ENCODE results near the gene TPSAB1. TPM values are rescaled to one million over a fixed set of nuclear protein-coding genes. Genes with fewer than 3 reads are reported as not detected.

TPSAB1 gene
- total RNA-seq, 1 donor from 2014 or later, result not detected

GRCh38 chr16:1260101-1260680 is 19.7 kb downstream of the TPSAB1 start:
- TF ChIP-seq CTCF (IDR thresholded peaks at IDR 0.05; ENCODE audit: unreplicated experiment), result no peak
- Mint-ChIP-seq H3K9me3 (ENCODE audit: low read depth) (no peaks in the 10 kb centered on the region), H3K4me1 (ENCODE audit: low read depth) (no peaks in the 10 kb centered on the region), H3K27me3 (peaks cover 20% of the 10 kb centered on the region), H3K4me3 (ENCODE audit: low read depth) (no peak overlapping the region), H3K27ac (no peak overlapping the region), H3K36me3 (ENCODE audit: insufficient read depth) (no peaks in the 10 kb centered on the region)
- DNase-seq (ENCODE audit: low spot score, unreplicated experiment), result no peak

GRCh38 chr16:1261131-1261892 is 20.8 kb downstream of the TPSAB1 start:
- Mint-ChIP-seq H3K4me3 (ENCODE audit: low read depth) (no peak overlapping the region), H3K36me3 (ENCODE audit: insufficient read depth) (no peaks in the 10 kb centered on the region), H3K9me3 (ENCODE audit: low read depth) (no peaks in the 10 kb centered on the region), H3K27ac (no peak overlapping the region), H3K4me1 (ENCODE audit: low read depth) (no peaks in the 10 kb centered on the region), H3K27me3 (peaks cover 22% of the 10 kb centered on the region)
- TF ChIP-seq CTCF (IDR thresholded peaks at IDR 0.05; ENCODE audit: unreplicated experiment), result no peak
- DNase-seq (ENCODE audit: low spot score, unreplicated experiment), result no peak

GRCh38 chr16:1262210-1262845 is 21.8 kb downstream of the TPSAB1 start:
- no peak for TF ChIP-seq CTCF (IDR thresholded peaks at IDR 0.05; ENCODE audit: unreplicated experiment)
- Mint-ChIP-seq H3K9me3 (ENCODE audit: low read depth) (no peaks in the 10 kb centered on the region), H3K4me1 (ENCODE audit: low read depth) (no peaks in the 10 kb centered on the region), H3K4me3 (ENCODE audit: low read depth) (no peak overlapping the region), H3K27me3 (peaks cover 25% of the 10 kb centered on the region), H3K36me3 (ENCODE audit: insufficient read depth) (no peaks in the 10 kb centered on the region), H3K27ac (no peak overlapping the region)
- DNase-seq (ENCODE audit: low spot score, unreplicated experiment), result no peak

- TF ChIP-seq CTCF (IDR thresholded peaks at IDR 0.05; ENCODE audit: unreplicated experiment), result no peak
- H3K9me3 Mint-ChIP-seq (ENCODE audit: low read depth), result no peaks in the 10 kb centered on the region
- H3K27ac Mint-ChIP-seq, result no peak overlapping the region
- no peaks in the 10 kb centered on the region for H3K36me3 Mint-ChIP-seq (ENCODE audit: insufficient read depth)
- H3K4me1 Mint-ChIP-seq (ENCODE audit: low read depth), result no peaks in the 10 kb centered on the region
- peaks cover 25% of the 10 kb centered on the region for H3K27me3 Mint-ChIP-seq
- no peak overlapping the region for H3K4me3 Mint-ChIP-seq (ENCODE audit: low read depth)
- no peak for DNase-seq (ENCODE audit: low spot score, unreplicated experiment)
Measured at GRCh38 chr16:1262846-1263221, 22.3 kb downstream of the TPSAB1 start.

- Mint-ChIP-seq H3K4me3 (ENCODE audit: low read depth) (no peak overlapping the region), H3K9me3 (ENCODE audit: low read depth) (no peaks in the 10 kb centered on the region), H3K27me3 (peaks cover 25% of the 10 kb centered on the region), H3K27ac (no peak overlapping the region), H3K36me3 (ENCODE audit: insufficient read depth) (no peaks in the 10 kb centered on the region), H3K4me1 (ENCODE audit: low read depth) (no peaks in the 10 kb centered on the region)
- TF ChIP-seq CTCF (IDR thresholded peaks at IDR 0.05; ENCODE audit: unreplicated experiment), result no peak
- DNase-seq (ENCODE audit: low spot score, unreplicated experiment), result no peak
Measured at GRCh38 chr16:1263591-1264344, 23.3 kb downstream of the TPSAB1 start.
